Stimulated activated CD4-positive, alpha-beta T cell treated with anti-CD3 and anti-CD28 coated beads, Interleukin-2, amount 100 ng/mL, for 24 hours (primary cell): ENCODE results near the gene CHADL.
A peak's percentile ranks its signal among the peaks of the same experiment; 100 is the strongest.

Experiments used
- DNase-seq, 2 donors: peaks; one replicate each; pipeline ENCODE4 v3.0.0-alpha.2; 2020

Gene CHADL

DNA sequence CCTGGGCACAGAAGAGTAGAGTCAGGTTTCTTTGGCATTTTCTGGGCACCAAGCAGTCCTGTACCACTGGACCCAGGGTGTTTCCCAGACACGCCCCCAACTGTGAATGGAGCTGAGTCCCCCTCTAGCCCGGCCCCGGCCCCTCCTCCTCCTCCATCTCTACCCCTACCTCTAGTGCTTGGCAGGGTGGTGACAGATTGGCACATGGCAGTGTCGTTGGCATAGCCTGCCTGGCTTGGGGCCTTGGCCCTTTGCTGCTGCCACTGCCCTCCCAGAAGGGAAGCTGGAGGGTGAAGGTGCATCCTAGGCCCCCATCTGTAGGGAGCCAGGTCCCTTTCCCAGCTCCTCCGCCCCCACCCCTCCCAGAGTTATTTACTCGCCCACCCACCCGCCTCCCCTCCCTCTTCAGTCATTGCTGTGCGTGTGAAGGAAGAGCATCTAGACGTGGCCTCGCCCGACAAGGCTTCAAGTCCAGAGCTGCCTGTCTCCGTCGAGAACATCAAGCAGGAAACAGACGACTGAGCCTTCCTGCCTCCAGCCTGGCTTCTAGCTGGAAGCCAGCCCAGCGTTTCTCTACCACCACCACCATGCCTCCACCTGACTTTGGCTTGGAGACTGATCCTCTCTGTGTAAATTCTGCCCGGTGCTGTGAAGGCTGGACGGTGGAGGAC lies 10.9 kb downstream of the CHADL start:
- no peak for DNase-seq

GRCh38 chr22:41229215-41229614 lies 11.5 kb downstream of the CHADL start:
- DNase-seq: no peak

DNA sequence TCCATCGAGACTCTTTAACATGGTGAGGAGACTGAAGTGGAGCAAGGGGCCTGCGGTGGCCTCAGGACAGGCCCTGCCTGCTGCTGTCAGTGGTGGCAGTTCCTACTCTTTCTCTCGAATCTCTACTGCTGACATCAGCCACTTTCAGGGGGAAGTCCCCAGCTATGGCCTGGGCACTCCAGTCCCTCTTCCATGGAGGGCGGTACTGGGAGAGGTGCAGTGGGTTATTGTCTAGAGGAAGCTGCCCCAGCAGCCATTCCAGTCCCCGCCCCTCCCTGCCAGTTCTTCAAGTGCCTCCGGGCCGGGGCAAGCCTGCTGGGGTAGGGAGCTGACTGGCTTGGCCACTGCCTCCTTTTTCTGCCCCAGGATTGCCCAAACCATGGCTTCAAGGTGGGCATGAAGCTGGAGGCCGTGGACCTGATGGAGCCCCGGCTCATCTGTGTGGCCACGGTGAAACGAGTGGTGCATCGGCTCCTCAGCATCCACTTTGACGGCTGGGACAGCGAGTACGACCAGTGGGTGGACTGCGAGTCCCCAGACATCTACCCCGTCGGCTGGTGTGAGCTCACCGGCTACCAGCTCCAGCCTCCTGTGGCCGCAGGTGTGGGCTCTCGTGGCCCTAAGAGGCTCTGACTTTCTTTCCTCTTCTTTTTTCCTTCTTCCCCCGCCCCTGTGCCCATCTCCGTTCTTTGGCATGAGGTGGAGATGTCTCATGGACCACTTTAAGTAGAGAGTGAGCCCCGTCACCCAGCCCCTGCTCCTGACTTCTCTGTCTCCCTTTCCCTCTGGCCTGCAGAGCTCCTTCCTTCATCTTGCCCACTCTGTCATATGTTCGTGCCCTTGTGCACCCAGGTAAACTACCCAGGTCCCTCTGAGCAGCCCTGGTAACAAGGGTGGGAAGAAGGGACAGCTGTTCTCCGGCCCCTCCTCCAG lies 13.7 kb downstream of the CHADL start:
- no peak for DNase-seq

DNA sequence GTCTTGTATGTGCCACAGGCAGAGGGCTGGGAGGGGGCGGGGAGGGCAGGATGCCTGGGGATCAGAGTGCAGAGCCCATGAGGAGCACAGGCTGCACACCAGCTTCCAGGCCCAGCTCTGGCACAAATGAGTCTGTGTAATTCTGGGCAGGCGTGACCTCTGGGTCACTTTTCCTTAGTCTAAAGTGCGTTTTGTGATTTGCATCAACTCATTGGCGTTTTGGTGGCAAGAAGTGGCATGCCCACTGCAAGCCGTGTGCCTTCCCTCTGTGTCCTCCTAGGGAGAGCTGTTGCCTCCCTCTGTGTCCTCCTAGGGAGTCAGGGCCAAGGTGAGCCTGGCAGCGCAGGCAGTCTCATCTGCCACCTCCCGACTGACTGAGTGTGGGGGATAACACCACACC lies 17.2 kb downstream of the CHADL start:
- DNase-seq: no peak

DNA sequence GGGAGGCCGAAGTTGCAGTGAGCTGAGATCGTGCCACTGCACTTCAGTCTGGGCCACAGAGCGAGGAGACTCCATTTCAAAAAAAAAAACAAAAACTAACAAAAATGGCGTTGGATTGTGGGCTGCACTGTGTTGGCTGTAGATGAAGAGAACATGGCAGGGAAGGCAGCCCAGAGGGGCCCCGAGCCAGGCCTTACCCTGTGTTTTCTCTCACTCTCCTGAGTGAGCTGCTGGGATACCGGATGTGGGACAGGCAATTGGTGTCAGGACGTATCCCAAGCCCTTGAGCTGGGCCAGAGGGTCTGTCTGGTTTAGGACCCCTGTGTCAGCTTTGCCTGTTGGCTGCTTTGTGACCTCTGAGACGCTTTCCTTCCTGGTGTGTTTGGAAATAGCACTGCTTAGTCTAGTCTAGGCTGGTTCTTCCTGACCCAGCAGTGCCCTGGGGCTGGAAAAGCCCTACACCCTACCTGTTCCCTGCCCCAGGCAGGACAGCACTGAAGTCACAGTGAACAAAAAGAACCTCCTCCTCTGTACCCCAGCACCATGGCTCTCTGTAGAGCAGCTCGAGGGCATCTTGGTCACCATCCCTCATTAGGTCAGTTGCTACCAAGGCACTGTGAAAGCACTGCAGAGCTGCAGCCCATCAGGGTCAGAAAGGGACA lies 17.8 kb downstream of the CHADL start:
- DNase-seq: no peak

GRCh38 chr22:41217553-41218157 lies 23.1 kb downstream of the CHADL start:
- peak; percentile 32 to 50 for DNase-seq

DNA sequence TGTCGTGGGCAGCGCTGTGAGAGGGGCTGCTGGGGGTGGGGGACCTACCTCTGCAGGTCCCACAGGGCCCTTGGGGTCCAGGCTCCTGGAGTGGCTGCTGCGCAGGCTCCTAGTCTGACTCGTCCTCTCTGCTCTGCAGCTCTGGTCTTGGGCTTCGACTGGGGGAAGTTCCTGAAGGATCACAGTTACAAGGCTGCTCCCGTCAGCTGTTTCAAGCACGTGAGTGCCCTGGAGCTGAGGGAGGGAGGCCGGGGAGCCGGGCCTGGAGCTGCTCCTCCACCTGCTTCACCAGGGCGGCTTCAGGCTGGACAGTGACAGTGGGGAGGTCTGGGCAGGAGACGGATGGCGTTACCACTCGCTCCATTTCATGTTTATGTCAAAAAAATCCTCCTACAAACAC lies 23.7 kb downstream of the CHADL start:
- DNase-seq: no peak

DNA sequence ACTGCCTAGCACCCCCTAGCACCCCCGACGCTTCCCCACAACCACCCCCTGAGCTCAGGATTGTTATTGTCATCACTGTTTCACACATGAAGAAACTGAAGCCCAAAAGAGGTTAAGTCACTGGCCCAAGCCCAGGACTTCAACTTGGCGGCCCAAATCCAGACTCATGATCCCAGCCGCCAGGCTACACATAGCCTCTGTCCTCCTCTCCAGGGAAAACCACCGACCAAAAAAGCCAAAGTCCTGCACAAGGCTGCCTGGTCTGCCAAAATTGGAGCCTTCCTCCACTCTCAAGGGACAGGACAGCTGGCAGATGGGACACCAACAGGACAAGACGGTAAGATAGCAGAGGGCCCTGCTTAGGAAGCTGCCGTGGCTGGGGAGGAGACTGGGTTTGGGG lies 24.8 kb downstream of the CHADL start:
- DNase-seq: no peak

DNA sequence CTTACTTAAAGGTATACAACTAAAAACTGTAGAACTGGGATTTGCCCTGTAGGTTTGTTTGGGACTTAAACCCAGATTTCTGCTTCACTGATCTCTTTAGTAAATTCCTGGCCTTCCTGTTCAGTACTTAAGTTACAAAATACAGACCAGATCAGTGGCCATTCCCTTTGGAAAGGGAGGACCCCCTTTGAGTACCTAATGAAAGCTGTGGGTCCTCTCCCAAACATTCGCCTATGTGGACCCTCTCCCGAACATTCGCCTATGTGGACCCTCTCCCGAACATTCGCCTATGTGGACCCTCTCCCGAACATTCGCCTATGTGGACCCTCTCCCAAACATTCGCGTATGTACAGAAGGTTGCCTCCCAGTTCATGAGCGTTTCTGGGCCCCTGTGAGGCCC lies 25.3 kb downstream of the CHADL start:
- DNase-seq: no peak

GRCh38 chr22:41206719-41207118 lies 34.0 kb downstream of the CHADL start:
- DNase-seq: no peak

DNA sequence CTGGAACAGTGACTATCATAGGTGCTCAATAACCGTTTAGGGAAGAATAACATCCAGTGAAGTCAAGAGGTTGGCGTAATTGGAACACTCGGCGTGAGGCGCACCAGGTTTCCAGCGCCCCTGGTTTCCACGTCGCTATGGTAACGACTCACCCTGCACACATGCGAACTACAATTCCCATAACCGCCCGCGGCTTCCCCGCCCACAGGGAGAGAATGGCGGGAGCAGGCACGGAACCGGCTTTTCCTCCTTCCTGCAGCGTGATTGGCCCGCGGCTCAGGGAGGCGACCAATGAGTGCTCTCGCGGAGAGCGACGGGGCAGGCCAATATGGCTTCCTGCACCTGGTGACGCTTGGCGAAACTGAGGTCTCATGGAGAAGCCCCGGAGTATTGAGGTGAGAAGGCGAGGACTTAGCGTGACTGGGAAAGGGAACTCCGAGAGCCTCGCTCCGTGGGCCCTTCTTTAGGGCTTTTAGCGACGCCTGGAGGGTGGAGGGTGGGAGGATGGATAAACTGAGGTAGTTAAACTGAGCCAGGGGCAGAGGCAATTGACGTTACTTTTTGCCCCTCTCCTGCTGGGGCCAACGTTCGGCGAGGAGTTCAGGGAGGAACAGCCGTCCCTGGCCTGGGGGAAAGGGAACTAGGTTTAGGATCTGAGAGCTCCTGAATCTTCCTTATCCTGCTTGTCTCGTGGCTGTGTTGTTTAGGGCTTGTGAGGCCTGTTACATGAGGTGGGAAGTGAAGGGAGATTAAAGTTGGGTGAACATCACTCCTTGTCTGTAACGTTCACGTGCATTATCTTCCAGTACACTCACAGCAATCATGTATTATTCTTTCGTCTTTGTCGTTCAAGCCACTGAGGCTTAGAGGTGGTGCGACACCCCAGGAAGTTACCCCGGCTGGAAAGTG lies 35.5 kb downstream of the CHADL start, which contains the start of gene L3MBTL2:
TSS of gene L3MBTL2 (plus strand) at position 321 of the 909 bp plus-strand sequence. CDS start at position 372, 51 bp downstream.
- peak; percentile 99 for DNase-seq

- no peak for DNase-seq
Measured at GRCh38 chr22:41204066-41204465, 36.7 kb downstream of the CHADL start.

DNA sequence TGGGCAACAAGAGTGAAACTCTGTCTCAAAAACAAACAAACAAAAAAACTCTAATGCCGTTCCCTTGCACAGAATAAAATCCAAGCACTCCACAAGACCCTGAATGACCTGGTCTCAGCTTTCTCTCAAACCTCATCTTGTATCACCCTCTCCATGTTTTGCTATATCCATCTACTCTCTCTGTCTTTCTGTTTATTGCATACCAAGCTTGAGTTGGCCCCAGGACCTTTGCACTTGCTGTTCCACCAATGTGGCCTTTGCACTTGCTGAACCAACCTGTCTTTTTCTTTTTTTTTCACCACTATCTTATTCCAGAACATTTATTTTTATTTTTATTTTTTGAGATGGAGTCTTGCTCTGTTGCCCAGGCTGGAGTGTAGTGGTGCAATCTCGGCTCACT lies 37.6 kb downstream of the CHADL start:
- no peak for DNase-seq

- no peak for DNase-seq
Measured at GRCh38 chr22:41201141-41201540, 39.6 kb downstream of the CHADL start.

GRCh38 chr22:41198027-41198580 lies 42.6 kb downstream of the CHADL start:
- peak; percentile 69 to 70 for DNase-seq

GRCh38 chr22:41197038-41197972 lies 43.4 kb downstream of the CHADL start:
- DNase-seq: peak; percentile 89

- DNase-seq: no peak
Measured at GRCh38 chr22:41193829-41194228, 46.9 kb downstream of the CHADL start.

- no peak for DNase-seq
Measured at GRCh38 chr22:41191467-41191866, 49.3 kb downstream of the CHADL start.

GRCh38 chr22:41184679-41185078 lies 56.1 kb downstream of the CHADL start:
- no peak for DNase-seq
